Measurements from ENCODE around the gene SPINK2.

Gene SPINK2

GRCh38 chr4:56817840-56818491 lies 3.5 kb downstream of the SPINK2 start:
- Histone ChIP-seq H3K4me3 (ENCODE audit: low read depth, low read length) (no peak overlapping the region), H3K36me3 (replicated peaks) (no peaks in the 10 kb centered on the region), H3K27ac (no peak overlapping the region), H3K27me3 (replicated peaks) (peaks cover 4% of the 10 kb centered on the region)
- DNase-seq, result no peak
- in situ Hi-C loops (cut with HindIII; ENCODE audit: low pct_ligation_motif_present, low sequenced_read_pairs), result no loop called here
- TF ChIP-seq, protein P1, sequence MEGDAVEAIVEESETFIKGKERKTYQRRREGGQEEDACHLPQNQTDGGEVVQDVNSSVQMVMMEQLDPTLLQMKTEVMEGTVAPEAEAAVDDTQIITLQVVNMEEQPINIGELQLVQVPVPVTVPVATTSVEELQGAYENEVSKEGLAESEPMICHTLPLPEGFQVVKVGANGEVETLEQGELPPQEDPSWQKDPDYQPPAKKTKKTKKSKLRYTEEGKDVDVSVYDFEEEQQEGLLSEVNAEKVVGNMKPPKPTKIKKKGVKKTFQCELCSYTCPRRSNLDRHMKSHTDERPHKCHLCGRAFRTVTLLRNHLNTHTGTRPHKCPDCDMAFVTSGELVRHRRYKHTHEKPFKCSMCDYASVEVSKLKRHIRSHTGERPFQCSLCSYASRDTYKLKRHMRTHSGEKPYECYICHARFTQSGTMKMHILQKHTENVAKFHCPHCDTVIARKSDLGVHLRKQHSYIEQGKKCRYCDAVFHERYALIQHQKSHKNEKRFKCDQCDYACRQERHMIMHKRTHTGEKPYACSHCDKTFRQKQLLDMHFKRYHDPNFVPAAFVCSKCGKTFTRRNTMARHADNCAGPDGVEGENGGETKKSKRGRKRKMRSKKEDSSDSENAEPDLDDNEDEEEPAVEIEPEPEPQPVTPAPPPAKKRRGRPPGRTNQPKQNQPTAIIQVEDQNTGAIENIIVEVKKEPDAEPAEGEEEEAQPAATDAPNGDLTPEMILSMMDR (IDR thresholded peaks at IDR 0.05; ENCODE audit: low read depth, low read length, missing control alignments), result no peak

GRCh38 chr4:56806666-56807065 lies 14.8 kb downstream of the SPINK2 start:
- Histone ChIP-seq H3K4me3 (ENCODE audit: low read depth, low read length) (no peak overlapping the region), H3K36me3 (replicated peaks) (no peaks in the 10 kb centered on the region), H3K27ac (no peak overlapping the region), H3K27me3 (replicated peaks) (no peaks in the 10 kb centered on the region)
- in situ Hi-C loops (cut with HindIII; ENCODE audit: low pct_ligation_motif_present, low sequenced_read_pairs), result no loop called here
- DNase-seq, result no peak
- TF ChIP-seq, protein P1 (IDR thresholded peaks at IDR 0.05; ENCODE audit: low read depth, low read length, missing control alignments), result no peak

DNA sequence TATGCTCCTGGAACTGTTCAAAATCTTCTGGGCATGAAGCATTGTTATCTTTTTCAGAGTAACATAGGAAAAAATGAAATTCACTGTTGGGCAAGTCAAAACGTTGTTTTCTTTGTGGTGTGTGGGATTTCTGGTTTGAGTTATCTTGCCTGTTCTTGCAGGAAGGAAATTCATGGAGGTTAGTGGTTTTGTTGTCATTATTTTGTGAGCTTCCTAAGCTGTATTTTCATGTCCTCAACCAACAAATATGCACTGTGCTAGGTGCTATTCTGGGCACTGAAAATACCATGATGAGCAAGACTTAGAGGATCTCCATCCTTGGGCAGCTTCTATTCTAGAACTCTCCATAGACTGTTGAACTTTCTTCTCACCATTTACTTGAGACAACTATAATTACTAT lies 16.9 kb downstream of the SPINK2 start:
- TF ChIP-seq, protein P1 (IDR thresholded peaks at IDR 0.05; ENCODE audit: low read depth, low read length, missing control alignments), result no peak
- in situ Hi-C loops (cut with HindIII; ENCODE audit: low pct_ligation_motif_present, low sequenced_read_pairs), result no loop called here
- Histone ChIP-seq H3K27me3 (replicated peaks) (no peaks in the 10 kb centered on the region), H3K4me3 (ENCODE audit: low read depth, low read length) (no peak overlapping the region), H3K27ac (no peak overlapping the region), H3K36me3 (replicated peaks) (no peaks in the 10 kb centered on the region)
- peak; percentile 74 for DNase-seq

- H3K4me3 ChIP-seq (ENCODE audit: low read depth, low read length), result no peak overlapping the region
- H3K27me3 ChIP-seq (replicated peaks), result no peaks in the 10 kb centered on the region
- H3K36me3 ChIP-seq (replicated peaks), result no peaks in the 10 kb centered on the region
- in situ Hi-C loops (cut with HindIII; ENCODE audit: low pct_ligation_motif_present, low sequenced_read_pairs), result no loop called here
- H3K27ac ChIP-seq, result no peak overlapping the region
- TF ChIP-seq, protein P1 (IDR thresholded peaks at IDR 0.05; ENCODE audit: low read depth, low read length, missing control alignments), result no peak
- DNase-seq, result peak; percentile 31
Measured at GRCh38 chr4:56803471-56803870, 18.0 kb downstream of the SPINK2 start.

- in situ Hi-C loops (cut with HindIII; ENCODE audit: low pct_ligation_motif_present, low sequenced_read_pairs), result no loop called here
- peak; percentile 87 for DNase-seq
- TF ChIP-seq, protein P1 (IDR thresholded peaks at IDR 0.05; ENCODE audit: low read depth, low read length, missing control alignments), result peak; percentile 95
- Histone ChIP-seq H3K27ac (peak overlapping the region; percentile 50), H3K36me3 (replicated peaks) (no peaks in the 10 kb centered on the region), H3K4me3 (ENCODE audit: low read depth, low read length) (peak overlapping the region; percentile 63), H3K27me3 (replicated peaks) (no peaks in the 10 kb centered on the region)
Measured at GRCh38 chr4:56799824-56800756, 21.4 kb downstream of the SPINK2 start.

Data from brain microvascular endothelial cell (primary cell).